GM19328 (cell line): ENCODE data around the gene CADM1.

ENCODE experiments used
- ATAC-seq: cut with Tn5 transposase; IDR thresholded peaks from one replicate; pipeline ENCODE4 v1.9.1; 2021; ENCODE audit warnings: mild to moderate bottlenecking, moderate library complexity; ENCODE audit not compliant: unreplicated experiment

CADM1 gene

GRCh38 chr11:115504276-115505158 lies at the start of gene CADM1:
CADM1 (minus strand) TSS chr11:115504415.
- ATAC-seq, result no peak

GRCh38 chr11:115552773-115553438 lies 48.7 kb upstream of the CADM1 start:
- no peak for ATAC-seq

GRCh38 chr11:115552151-115552772 lies 48.0 kb upstream of the CADM1 start:
- no peak for ATAC-seq

- no peak for ATAC-seq
Observed at GRCh38 chr11:115550291-115551059, 46.3 kb upstream of the CADM1 start.

GRCh38 chr11:115548878-115549528 lies 44.8 kb upstream of the CADM1 start:
- ATAC-seq, result no peak

GRCh38 chr11:115545581-115546210 lies 41.5 kb upstream of the CADM1 start:
- no peak for ATAC-seq

- ATAC-seq, result no peak
Observed at GRCh38 chr11:115544422-115544948, 40.3 kb upstream of the CADM1 start.

GRCh38 chr11:115541518-115541917 lies 37.3 kb upstream of the CADM1 start:
- no peak for ATAC-seq

GRCh38 chr11:115539844-115540243 lies 35.6 kb upstream of the CADM1 start:
- ATAC-seq, result no peak

GRCh38 chr11:115535781-115536180 lies 31.6 kb upstream of the CADM1 start:
- ATAC-seq, result no peak

- no peak for ATAC-seq
Observed at GRCh38 chr11:115530752-115531151, 26.5 kb upstream of the CADM1 start.

- no peak for ATAC-seq
Observed at GRCh38 chr11:115528225-115528624, 24.0 kb upstream of the CADM1 start.

GRCh38 chr11:115527534-115528125 lies 23.4 kb upstream of the CADM1 start:
- no peak for ATAC-seq

GRCh38 chr11:115525531-115526006 lies 21.4 kb upstream of the CADM1 start:
- no peak for ATAC-seq

- no peak for ATAC-seq
Observed at GRCh38 chr11:115524572-115524971, 20.4 kb upstream of the CADM1 start.

GRCh38 chr11:115523727-115524399 lies 19.6 kb upstream of the CADM1 start:
- ATAC-seq, result no peak

GRCh38 chr11:115522302-115522701 lies 18.1 kb upstream of the CADM1 start:
- ATAC-seq, result no peak

GRCh38 chr11:115521825-115522224 lies 17.6 kb upstream of the CADM1 start:
- ATAC-seq, result no peak
